Mucosa of descending colon (tissue), 3 donors: ENCODE measurements around the gene BBOX1. TPM values are rescaled to one million over a fixed set of nuclear protein-coding genes. Genes with fewer than 3 reads are reported as not detected.

Source experiments
- ATAC-seq: fragments of 200-7000 bp; cut with Tn5 transposase; one replicate; pipeline ENCODE4 v1.9.1; 2020; ENCODE audit warnings: mild to moderate bottlenecking, moderate library complexity
- DNase-seq, 3 donors: peaks; one replicate each; pipeline ENCODE4 v3.0.0-alpha.2; 2020
- H3K36me3 ChIP-seq: fragments of 200-600 bp; one replicate; pipeline ENCODE4 v1.8.0; 2021; ENCODE audit warnings: low read depth, mild to moderate bottlenecking
- H3K4me1 ChIP-seq: fragments of 200-600 bp; one replicate; pipeline ENCODE4 v1.8.0; 2021; ENCODE audit warnings: low read depth, mild to moderate bottlenecking
- H3K4me3 ChIP-seq: fragments of 200-600 bp; one replicate; pipeline ENCODE4 v1.8.0; 2021; ENCODE audit warnings: mild to moderate bottlenecking
- H3K9me3 ChIP-seq: fragments of 200-600 bp; one replicate; pipeline ENCODE4 v1.8.0; 2021; ENCODE audit warnings: mild to moderate bottlenecking
- intact Hi-C, 2 donors: fragments of 100-400 bp; cut with DNase I in 1 of 2; cut with micrococcal nuclease in 1 of 2; formaldehyde crosslinking; loops; one replicate each; pipeline versions ENCODE4 v1.11.0 to v1.11.1; 2022; cut with DNase I, micrococcal nuclease
- total RNA-seq, 3 donors: library from RNA; stranded (reverse); fragmentation: NEBNext Ultra II Directional in 2 of 3; extraction: Animal tissue kit (Norgen Biotek cat#: 25700) in 2 of 3; gene quantifications; one replicate each; pipeline versions ENCODE4 v1.2.1 to v1.2.4, GENCODE V29; 2021 to 2023
- TF ChIP-seq, protein P1 (sequence below): fragments of 200-600 bp; IDR thresholded peaks from one replicate; pipeline ENCODE4 v1.8.0; 2022; ENCODE audit warnings: antibody characterized with exemption, mild to moderate bottlenecking
- donor health status: DM: no; HTN: no; CAD: no; lungs with moderate emphysema.
- donor health status: DM: no; HTN: no; CAD: no.
- donor health status: DM: no; HTN: yes; CAD: no.

The BBOX1 gene
- total RNA-seq, 3 donors from 2014 or later = not detected

DNA sequence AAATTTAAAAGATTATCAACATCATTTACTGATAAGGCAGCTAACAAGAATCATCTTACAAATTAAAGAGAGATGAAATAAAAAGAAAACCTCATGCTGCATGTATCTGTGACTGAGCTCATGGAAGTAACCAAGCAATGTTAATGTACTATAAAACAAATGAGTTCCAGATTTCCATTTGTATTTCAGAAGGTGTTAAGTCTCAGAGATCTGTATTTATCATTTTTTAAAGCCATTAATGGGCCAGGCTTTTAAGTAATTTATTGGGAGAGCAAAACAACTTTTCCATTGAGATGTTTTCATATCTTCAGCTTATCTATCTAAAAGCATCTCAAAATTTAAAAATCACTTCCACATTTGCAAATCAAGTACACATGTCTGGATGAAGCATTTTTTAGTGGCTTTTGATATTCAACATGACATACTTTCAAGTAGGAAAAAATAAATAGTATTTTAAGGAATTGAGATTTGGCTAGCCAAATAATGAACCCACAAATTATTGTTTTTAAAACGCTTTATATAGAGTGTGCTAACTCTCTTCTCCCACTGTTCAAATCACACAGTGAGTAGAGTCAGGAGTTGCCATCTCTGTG, 17.9 kb upstream of the BBOX1 start:
- no peaks in the 10 kb centered on the region for H3K9me3 ChIP-seq
- no peak overlapping the region for H3K4me3 ChIP-seq
- H3K4me1 ChIP-seq = no peaks in the 10 kb centered on the region
- DNase-seq (no peak), ATAC-seq (no peak)
- intact Hi-C loops = no loop called here
- H3K36me3 ChIP-seq = no peaks in the 10 kb centered on the region
- TF ChIP-seq, protein P1, sequence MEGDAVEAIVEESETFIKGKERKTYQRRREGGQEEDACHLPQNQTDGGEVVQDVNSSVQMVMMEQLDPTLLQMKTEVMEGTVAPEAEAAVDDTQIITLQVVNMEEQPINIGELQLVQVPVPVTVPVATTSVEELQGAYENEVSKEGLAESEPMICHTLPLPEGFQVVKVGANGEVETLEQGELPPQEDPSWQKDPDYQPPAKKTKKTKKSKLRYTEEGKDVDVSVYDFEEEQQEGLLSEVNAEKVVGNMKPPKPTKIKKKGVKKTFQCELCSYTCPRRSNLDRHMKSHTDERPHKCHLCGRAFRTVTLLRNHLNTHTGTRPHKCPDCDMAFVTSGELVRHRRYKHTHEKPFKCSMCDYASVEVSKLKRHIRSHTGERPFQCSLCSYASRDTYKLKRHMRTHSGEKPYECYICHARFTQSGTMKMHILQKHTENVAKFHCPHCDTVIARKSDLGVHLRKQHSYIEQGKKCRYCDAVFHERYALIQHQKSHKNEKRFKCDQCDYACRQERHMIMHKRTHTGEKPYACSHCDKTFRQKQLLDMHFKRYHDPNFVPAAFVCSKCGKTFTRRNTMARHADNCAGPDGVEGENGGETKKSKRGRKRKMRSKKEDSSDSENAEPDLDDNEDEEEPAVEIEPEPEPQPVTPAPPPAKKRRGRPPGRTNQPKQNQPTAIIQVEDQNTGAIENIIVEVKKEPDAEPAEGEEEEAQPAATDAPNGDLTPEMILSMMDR = no peak

DNA sequence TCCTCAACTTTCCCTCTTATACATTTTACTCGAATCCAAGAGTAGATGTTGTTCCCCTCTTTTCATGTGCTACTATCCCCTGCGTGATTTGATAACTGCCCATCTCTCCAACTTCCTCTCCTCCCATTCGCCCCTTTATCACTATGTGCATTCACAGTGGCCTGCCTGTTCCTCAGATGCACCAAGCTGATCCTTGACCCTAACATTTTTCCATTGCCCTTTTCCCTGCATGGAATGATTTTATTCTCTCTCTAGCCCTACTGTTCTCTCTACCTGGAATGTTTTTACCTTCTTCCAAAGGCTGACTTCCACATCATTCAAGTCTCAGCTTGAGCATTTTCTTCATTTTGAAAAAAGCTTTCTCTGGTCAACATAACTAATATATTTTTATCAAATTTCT, 15.8 kb upstream of the BBOX1 start:
- H3K4me1 ChIP-seq = no peaks in the 10 kb centered on the region
- H3K4me3 ChIP-seq = no peak overlapping the region
- H3K36me3 ChIP-seq = no peaks in the 10 kb centered on the region
- no peaks in the 10 kb centered on the region for H3K9me3 ChIP-seq
- TF ChIP-seq, protein P1 = no peak
- DNase-seq (no peak), ATAC-seq (no peak)
- intact Hi-C loops = no loop called here

DNA sequence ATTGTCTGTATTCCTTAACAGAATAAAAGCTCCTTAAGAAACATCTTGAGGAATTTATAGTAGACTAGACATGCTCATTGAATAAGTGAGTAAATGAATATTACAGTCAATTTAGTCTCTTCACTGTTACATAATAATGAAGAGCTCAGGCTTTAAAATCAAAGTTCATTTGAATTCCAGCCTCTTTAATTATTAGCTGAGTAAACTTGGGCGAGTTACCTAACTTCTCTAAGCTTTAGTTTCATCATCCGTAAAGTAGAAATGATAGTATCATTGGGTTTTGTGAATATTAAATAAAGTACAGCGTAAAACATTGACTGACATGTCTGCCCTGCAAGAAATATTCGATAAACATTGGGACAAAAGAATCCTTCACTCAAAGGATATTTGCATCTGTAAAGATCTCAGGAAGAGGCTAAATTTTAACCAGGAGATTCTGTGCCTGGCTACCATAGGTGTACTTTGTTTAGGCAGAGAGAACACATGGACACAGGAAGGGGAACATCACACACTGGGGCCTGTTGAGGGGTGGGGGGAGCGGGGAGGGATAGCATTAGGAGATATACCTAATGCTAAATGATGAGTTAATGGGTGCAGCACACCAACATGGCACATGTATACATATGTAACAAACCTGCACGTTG, 15.2 kb upstream of the BBOX1 start:
- TF ChIP-seq, protein P1 = no peak
- DNase-seq (no peak), ATAC-seq (no peak)
- Histone ChIP-seq H3K36me3 (no peaks in the 10 kb centered on the region), H3K4me1 (no peaks in the 10 kb centered on the region), H3K4me3 (no peak overlapping the region), H3K9me3 (no peaks in the 10 kb centered on the region)
- intact Hi-C loops = no loop called here

DNA sequence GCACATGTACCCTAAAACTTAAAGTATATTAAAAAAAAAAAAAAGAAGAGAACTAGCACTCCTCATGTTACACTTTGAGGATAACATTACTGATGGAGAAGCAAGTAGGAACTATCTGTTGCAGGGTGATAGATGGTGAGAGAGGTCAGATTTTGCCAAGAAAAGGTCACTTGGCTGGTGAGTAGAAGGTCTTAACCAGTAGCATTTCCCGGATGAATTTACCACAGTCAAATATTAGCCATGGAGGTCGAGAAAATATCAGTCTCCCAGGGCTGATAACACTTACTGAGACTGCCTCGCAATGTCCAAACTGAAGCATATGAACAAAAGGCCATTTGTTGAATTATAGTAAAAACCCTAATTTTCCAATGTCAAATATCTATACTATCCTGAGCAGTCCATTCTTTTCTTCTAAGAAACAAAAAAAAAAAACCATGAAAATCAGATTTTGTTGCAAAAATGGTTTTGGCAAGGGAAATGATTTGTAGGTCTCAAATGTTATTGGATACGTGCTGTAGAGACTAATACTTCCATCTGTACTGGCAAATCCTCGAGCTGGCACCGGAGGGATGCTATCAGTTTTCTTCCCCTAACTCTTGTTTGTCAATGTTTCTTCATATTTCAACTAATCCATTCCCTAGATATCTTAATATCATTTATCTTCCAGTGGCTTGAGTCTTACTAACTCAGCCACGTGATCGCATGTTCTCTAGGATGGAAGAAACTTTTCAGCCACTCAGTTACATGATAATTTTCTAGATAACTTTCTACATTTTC, 14.5 kb upstream of the BBOX1 start:
- Histone ChIP-seq H3K4me3 (no peak overlapping the region), H3K9me3 (no peaks in the 10 kb centered on the region), H3K4me1 (no peaks in the 10 kb centered on the region), H3K36me3 (no peaks in the 10 kb centered on the region)
- intact Hi-C loops = no loop called here
- TF ChIP-seq, protein P1 = no peak
- no peak for DNase-seq
- no peak for ATAC-seq

DNA sequence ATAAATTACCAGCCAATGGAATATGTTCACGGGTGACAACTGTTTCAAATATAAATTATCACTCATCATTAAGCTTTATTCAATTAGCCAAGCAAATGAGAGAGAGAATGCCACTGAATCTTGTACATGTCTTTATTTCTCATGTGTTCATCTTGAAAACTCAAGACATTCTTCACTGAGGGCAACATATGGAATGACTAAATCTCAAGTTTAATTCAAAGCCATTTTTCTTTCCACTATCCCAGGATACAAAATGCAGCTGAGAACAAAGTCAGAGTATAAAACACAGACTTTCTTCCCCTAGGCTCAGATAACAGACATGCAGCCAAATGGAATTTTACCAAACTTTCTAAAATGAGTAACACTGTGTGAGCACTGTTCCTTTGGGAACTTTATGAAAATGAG, 12.1 kb upstream of the BBOX1 start:
- Histone ChIP-seq H3K9me3 (no peaks in the 10 kb centered on the region), H3K4me3 (no peak overlapping the region), H3K36me3 (no peaks in the 10 kb centered on the region), H3K4me1 (no peaks in the 10 kb centered on the region)
- TF ChIP-seq, protein P1 = no peak
- intact Hi-C loops = no loop called here
- DNase-seq (no peak), ATAC-seq (no peak)
